ENCODE measurements around the gene AGMO. TPM values are rescaled to one million over a fixed set of nuclear protein-coding genes. Genes with fewer than 3 reads are reported as not detected.

The AGMO gene
- total RNA-seq, 1 experiment from 2014 or later: 0.77 TPM

DNA sequence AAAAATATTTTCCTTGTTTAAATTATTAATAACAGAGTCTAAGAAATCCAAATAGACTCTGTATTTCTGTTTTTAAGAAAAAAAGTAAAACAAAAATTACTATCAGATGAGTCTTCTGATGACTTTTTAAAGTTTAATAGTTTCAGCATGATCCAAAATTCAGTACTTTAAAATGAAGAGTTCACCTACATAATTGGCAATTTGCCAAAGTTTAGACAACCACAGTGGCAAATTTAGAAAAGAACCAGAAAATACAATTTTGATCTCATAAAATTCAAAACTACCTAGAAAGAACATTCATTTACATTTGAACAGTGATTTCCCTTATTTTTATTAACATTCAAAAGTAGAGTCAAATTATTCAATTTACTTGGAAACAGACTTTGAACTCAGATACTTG is 56.1 kb downstream of the AGMO start:
- no peak overlapping the region for H3K27ac Mint-ChIP-seq
- H3K9me3 Mint-ChIP-seq: no peaks in the 10 kb centered on the region

DNA sequence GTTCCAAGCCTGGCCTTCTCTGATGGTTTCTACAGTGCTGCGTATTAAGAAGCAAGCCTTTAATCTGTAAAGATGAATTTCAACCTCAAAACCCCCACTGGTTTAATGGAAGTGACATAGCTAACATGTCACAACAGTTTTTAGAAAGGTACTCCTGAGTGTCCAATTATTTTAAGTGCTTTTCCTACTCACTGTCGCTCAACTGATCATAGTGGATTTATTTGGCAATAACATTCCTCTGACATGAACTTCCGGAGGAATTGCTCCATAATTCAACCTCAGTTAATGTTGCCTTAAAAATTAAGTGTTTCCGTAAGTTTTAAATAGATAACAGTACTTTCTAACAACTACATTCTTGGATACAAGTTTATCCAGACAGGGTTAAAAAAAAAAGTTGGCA is 57.5 kb downstream of the AGMO start:
- Mint-ChIP-seq H3K4me3 (no peak overlapping the region), H3K36me3 (no peaks in the 10 kb centered on the region), H3K4me1 (peaks cover 19% of the 10 kb centered on the region), H3K27ac (no peak overlapping the region), H3K9me3 (no peaks in the 10 kb centered on the region), H3K27me3 (ENCODE audit: low read depth) (no peaks in the 10 kb centered on the region)
- CTCF ChIA-PET: no interaction called here
- TF ChIP-seq NFATC4 (CRISPR knock-in tag; IDR thresholded peaks at IDR 0.05): no peak
- TF ChIP-seq, protein P1, sequence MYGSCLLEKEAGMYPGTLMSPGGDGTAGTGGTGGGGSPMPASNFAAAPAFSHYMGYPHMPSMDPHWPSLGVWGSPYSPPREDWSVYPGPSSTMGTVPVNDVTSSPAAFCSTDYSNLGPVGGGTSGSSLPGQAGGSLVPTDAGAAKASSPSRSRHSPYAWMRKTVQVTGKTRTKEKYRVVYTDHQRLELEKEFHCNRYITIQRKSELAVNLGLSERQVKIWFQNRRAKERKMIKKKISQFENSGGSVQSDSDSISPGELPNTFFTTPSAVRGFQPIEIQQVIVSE (CRISPR knock-in tag; IDR thresholded peaks at IDR 0.05; ENCODE audit: borderline replicate concordance): peak; percentile 65; the same call in 1 of the 2 replicates
- DNase-seq (ENCODE audit: low spot score) (no peak), ATAC-seq (no peak)
- POLR2A ChIA-PET: no interaction called here

More for the DNA sequence above, 56.1 kb downstream of the AGMO start:
- POLR2A ChIA-PET: no interaction called here
- no peak for TF ChIP-seq CREM (CRISPR knock-in tag; IDR thresholded peaks at IDR 0.05)
- ATAC-seq (no peak), DNase-seq (ENCODE audit: low spot score) (no peak)
- Mint-ChIP-seq H3K4me1 (peaks cover 19% of the 10 kb centered on the region), H3K27me3 (ENCODE audit: low read depth) (no peaks in the 10 kb centered on the region), H3K36me3 (no peaks in the 10 kb centered on the region), H3K4me3 (no peak overlapping the region)
- CTCF ChIA-PET: no interaction called here

DNA sequence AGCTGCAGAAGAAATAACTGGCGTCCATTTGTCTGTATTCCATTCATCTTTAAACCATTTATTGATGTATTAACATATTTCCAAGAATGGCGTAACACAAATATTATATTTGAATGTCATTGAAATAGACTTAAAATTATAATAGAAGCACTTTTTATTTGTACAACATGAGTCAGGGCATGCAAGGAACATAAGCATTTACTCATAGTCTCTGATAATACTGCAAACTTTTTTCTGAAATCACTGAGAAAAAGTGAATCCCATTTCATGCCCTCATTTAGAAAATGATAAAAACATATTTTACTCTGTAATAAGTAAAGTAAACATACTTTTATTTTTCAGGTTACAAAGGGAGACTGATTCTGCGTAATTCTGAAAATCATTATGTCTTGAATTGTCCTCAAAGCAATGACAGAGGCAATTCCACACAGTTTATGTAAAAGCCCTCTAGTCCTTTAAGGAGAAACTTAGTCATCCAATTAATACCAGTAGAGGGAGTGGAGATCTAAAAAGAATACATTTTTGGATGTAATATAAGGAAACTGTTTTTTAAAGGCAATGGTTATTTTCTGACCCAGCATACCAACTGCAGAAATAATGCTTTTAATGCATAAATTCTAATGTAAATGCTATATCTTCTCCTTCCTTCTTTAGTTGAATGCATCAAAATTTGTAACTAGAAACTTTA is 58.1 kb downstream of the AGMO start:
- no peak for ATAC-seq
- no peak overlapping the region for H3K27ac Mint-ChIP-seq
- no peaks in the 10 kb centered on the region for H3K9me3 Mint-ChIP-seq
- peaks cover 19% of the 10 kb centered on the region for H3K4me1 Mint-ChIP-seq
- H3K36me3 Mint-ChIP-seq: no peaks in the 10 kb centered on the region
- POLR2A ChIA-PET: no interaction called here
- CTCF ChIA-PET: no interaction called here
- H3K27me3 Mint-ChIP-seq (ENCODE audit: low read depth): no peaks in the 10 kb centered on the region
- no peak for DNase-seq (ENCODE audit: low spot score)
- TF ChIP-seq GTF2I (CRISPR knock-in tag; conservative IDR thresholded peaks at IDR 0.05): no peak
- no peak for TF ChIP-seq ARID4B (CRISPR knock-in tag; IDR thresholded peaks at IDR 0.05; ENCODE audit: borderline replicate concordance)
- H3K4me3 Mint-ChIP-seq: no peak overlapping the region

- no peak overlapping the region for H3K4me3 Mint-ChIP-seq
- no peak for ATAC-seq
- DNase-seq (ENCODE audit: low spot score): no peak
- H3K9me3 Mint-ChIP-seq: no peaks in the 10 kb centered on the region
- ChIA-PET CTCF (no interaction called here), POLR2A (no interaction called here)
- H3K36me3 Mint-ChIP-seq: no peaks in the 10 kb centered on the region
- H3K27ac Mint-ChIP-seq: no peak overlapping the region
- 0 out of 2 replicates have a peak, but pooled peaks cover 3% of the 10 kb centered on the region for H3K4me1 Mint-ChIP-seq
- TF ChIP-seq SP1 (CRISPR knock-in tag; conservative IDR thresholded peaks at IDR 0.05) (no peak), ZNF232 (CRISPR knock-in tag; IDR thresholded peaks at IDR 0.05) (no peak), ZNF219 (CRISPR knock-in tag; IDR thresholded peaks at IDR 0.05; ENCODE audit: borderline replicate concordance) (no peak), PRRX2 (CRISPR knock-in tag; IDR thresholded peaks at IDR 0.05) (no peak)
- no peaks in the 10 kb centered on the region for H3K27me3 Mint-ChIP-seq (ENCODE audit: low read depth)
Observed at GRCh38 chr7:15498465-15498864, 63.4 kb downstream of the AGMO start.

GRCh38 chr7:15495170-15495569 is 66.6 kb downstream of the AGMO start:
- TF ChIP-seq MYBL2 (CRISPR knock-in tag; IDR thresholded peaks at IDR 0.05) (no peak), MXD4 (CRISPR knock-in tag; IDR thresholded peaks at IDR 0.05; ENCODE audit: borderline replicate concordance) (no peak), ATF1 (CRISPR knock-in tag; IDR thresholded peaks at IDR 0.05) (no peak)
- 0 out of 2 replicates have a peak, but pooled peaks cover 6% of the 10 kb centered on the region for H3K4me1 Mint-ChIP-seq
- no peaks in the 10 kb centered on the region for H3K27me3 Mint-ChIP-seq (ENCODE audit: low read depth)
- DNase-seq (ENCODE audit: low spot score): no peak
- no peaks in the 10 kb centered on the region for H3K36me3 Mint-ChIP-seq
- no peak overlapping the region for H3K4me3 Mint-ChIP-seq
- H3K27ac Mint-ChIP-seq: no peak overlapping the region
- CTCF ChIA-PET: no interaction called here
- no peak for ATAC-seq
- H3K9me3 Mint-ChIP-seq: no peaks in the 10 kb centered on the region
- POLR2A ChIA-PET: no interaction called here
